NK-92 (cell line): ENCODE data around the gene OR4Q2.
"Not testable (repeated sequence)": the region's sequence is repeated elsewhere in the genome, so short reads cannot be mapped to it uniquely, and the experiment has no call there.

Experiments
- DNase-seq: peaks from one replicate; lab custom pipeline; 2025; ENCODE audit not compliant: unreplicated experiment; lab: John Stamatoyannopoulos, UW

The OR4Q2 gene

DNA sequence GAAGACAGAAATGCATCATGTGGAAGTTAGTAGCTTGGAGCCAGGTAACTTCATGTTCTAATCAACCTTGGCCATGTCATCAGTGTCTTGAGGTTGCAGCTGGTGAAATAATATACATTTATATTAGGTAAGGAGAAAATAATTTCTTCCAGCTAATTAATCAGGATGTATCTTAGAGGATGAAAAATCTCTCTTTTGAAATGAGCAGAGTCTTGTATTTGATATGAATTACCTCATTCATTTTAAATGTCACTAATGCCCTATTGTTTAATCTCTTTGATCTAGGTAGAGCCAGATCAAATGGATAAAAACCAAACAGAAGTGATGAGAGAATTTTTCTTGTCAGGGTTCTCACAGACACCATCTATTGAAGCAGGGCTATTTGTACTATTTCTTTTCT lies at the start of gene OR4Q2:
OR4Q2 (plus strand) TSS at position 301 of the 400 bp plus-strand sequence.
- DNase-seq: no peak

DNA sequence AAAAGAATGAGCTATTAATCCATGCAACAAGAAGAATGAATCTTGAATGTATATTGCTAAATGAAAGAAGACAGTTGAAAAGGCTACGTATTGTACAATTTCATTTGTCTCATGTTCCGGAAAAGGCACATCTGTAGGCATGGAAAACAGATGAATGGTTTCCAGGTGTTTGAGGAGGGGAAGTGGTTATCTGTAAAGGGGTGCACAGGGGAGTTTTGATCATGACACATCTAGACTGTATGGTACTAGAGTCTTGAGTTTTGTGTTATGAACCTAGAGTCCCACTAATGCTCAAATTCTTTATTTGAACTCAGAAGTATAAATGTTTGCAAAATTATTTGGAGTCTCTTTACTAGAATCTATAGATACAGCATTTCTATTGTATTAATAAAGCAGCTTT lies 32.2 kb upstream of the OR4Q2 start:
- not testable (repeated sequence) for DNase-seq

DNA sequence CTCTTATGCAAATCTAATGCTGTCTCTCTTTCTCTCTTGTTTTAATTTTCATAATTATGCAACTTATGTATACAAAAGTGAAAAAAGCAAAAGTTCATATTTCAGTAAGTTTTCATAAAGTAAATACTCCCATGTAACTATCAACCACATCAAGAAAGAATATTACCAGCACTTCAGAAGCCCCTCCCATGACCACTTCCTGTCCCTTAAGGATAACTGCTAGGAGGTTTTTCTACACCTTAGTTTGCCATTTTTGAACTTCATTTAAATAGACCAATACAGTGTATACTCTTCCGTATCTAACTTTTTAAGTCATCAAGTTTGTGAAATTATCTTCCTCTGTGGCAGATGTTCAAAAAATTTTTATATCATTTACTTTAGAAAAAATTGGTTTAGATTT lies 27.1 kb upstream of the OR4Q2 start:
- DNase-seq: no peak

DNA sequence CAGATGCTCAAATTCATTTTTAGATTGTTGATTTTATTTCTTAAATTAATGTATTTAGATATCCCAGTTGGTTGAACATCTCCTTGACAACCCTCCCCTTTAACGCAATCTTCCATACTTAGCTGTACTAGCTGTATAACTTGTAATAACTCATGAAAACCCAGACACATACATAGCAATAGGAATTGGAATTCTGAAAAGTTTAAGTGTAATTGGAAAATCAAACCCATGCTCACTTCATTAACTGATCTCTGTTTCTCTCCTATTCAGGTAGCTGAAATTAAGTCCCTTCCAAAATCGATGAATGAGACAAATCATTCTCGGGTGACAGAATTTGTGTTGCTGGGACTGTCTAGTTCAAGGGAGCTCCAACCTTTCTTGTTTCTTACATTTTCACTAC lies 26.7 kb upstream of the OR4Q2 start, which contains the start of gene OR4K15:
OR4K15 (plus strand) TSS at position 301 of the 400 bp plus-strand sequence; CDS start at position 301, 0 bp downstream.
- no peak for DNase-seq

DNA sequence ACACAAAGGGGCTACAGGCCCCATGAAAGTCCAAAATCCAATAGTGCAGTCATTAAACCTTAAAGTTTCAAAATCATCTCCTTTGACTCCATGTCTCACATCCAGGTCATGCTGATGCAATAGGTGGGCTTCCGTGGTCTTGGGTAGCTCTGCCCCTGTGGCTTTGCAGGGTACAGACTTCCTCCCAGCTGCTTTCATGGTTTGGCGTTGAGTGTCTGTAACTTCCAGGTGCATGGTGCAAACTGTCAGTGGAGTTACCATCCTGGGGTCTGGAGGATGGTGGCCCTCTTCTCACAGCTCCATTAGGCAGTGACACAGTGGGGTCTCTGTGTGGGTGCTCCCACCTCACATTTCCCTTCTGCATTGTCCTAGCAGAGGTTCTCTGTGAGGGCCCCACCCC lies 8.5 kb upstream of the OR4Q2 start:
- no peak for DNase-seq

DNA sequence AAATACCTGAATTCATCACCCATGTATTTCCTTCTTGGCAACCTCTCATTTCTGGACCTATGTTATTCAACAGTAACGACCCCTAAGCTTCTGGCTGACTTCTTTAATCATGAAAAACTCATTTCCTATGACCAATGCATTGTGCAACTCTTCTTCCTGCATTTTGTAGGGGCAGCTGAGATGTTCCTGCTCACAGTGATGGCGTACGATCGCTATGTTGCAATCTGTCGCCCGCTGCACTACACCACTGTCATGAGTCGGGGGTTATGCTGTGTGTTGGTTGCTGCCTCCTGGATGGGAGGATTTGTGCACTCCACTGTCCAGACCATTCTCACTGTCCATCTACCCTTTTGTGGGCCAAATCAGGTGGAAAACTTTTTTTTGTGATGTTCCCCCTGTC lies 356 bp downstream of the OR4Q2 start:
- no peak for DNase-seq

DNA sequence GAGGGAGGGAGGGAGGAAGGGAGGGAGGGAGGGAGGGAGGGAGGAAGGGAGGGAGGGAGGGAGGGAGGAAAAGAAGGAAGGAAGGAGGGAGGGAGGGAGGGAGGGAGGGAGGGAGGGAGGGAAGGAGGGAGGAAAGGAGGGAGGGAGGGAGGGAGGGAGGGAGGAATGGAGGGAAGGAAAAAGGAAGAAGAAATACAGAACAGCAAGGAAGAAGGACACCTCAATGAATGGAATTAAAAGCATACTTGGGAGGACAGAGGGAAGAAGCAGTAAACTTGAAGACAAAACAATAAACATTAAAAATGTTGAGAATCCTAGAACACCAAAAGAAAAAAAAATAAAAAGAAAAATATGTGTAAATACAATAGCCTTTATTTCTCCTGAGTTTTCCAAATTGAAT lies 6.2 kb downstream of the OR4Q2 start:
- no peak for DNase-seq

DNA sequence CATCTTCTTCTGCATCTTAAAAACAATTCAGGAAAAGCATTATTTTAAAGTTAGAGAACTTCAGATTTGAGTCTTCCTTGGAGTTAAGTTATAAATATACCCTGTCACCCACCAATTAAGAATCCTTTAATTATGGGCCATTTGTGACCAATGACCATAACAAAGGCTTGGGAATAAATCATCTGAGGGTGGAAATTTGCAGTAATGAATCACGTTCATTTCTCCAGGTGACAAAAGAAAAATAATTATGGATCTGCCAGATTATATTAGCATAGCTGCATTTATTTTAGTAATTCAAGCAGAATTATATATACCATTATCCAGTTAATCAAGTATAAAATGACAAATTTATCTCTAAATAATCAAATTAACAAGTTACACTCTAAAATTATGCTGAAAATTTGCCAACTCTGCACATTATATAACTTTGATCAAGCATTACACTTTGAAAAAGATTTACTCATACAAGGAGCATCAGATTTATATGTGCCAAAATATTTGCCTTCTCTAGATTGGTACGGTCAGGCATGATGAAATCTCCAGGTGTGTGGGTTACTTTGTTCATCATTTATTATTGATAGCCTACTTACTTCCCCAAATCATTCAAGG lies 17.4 kb downstream of the OR4Q2 start, which contains the start of gene OR4K14:
OR4K14 (minus strand) TSS at position 51 of the 609 bp plus-strand sequence. CDS start 4,114 bp downstream, outside the sequence.
- DNase-seq: no peak

DNA sequence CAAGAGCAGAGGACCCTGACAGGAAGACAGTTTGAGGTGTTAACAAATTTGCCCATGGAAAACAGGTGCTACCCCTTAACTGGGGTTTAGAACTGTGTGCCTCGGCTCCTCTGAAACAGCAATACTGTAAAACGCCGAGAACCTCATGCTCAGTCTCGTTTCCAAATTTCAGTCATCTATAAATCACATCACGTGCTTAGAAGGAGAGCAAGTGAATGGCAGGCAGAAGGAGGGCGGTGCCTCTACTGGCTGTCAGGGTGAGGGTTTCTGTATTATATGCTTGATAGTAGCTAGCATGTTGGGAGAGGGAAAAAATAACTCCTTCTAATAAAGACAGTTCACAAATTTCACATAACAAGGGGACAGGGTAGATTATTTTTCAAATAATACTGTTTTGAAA lies 29.1 kb downstream of the OR4Q2 start:
- no peak for DNase-seq

DNA sequence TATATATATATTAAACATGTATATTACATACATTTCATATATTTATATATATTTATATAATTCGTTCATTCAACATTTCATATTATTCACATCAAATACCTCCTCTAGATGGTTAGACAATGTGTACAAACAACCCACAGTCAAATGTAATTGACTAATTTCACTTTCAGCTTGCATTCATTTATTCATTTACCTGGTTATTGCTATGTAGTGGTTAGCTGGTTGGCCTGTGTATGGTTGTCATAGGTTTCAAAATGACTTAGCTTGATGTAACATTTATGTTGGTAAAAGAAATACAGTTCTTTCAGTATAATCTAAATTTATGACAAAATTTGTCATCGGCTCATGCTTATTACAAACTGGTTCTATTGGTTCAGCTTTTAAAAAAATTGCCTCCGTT lies 33.5 kb downstream of the OR4Q2 start:
- no peak for DNase-seq

DNA sequence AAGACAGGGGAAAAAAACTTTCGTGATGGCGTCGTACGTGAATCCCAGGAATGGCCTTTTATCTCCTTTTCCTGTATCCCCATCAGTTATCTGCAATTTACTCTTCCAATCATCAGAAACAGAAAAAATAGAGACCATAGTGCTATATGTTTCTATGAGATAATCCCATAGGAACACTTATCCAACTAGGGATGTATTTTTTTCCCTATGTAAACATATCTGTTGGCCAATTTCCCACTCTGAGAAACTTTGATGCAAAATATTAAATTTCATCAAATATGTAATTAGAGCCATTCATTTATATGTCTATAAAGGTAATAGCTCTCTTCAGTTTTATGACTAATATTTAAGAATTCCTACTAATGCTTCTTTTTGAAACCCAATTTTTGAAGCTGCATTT lies 34.0 kb downstream of the OR4Q2 start, which contains the start of gene OR4K13:
OR4K13 (minus strand) TSS at position 101 of the 400 bp plus-strand sequence. CDS start 1,280 bp downstream, outside the sequence.
- DNase-seq: no peak

DNA sequence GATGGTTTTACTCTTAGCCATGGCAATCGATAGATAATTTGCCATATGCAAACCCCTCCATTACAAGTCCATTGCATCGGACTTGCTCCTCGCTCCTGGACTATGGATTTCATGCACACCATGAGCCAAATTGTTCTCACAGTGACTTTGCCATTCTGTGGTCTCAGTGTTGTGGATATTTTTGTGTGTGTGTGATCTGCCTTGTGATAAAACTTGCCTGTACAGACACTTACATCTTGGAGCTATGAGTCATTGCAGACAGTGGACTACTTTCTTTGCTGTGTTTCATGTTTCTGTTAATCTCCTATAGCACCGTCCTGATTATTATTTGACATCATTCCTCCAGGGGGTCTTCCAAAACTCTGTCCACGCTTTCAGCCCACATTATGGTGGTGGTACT lies 42.3 kb downstream of the OR4Q2 start:
- DNase-seq: no peak

DNA sequence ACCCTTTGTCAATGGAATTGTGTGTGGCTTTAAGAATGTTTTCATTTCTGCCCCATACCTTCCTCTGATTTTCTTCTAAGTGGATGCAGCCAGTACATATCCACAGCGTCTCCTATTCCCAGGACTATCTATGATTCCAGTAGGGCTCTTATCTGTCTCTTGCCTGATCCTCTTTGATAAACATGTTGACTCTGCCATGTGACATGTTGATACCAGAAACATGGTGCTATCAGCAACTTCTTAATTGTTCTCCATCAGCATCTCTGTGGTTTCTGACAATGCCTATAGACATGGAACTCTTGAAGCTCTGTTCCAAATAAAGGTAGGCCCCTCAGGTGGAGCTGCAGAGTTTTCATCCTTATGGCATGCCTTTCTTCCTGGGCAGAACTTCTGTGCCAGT lies 46.2 kb downstream of the OR4Q2 start:
- no peak for DNase-seq
